ENCODE data around the gene OBI1.

OBI1 gene

DNA sequence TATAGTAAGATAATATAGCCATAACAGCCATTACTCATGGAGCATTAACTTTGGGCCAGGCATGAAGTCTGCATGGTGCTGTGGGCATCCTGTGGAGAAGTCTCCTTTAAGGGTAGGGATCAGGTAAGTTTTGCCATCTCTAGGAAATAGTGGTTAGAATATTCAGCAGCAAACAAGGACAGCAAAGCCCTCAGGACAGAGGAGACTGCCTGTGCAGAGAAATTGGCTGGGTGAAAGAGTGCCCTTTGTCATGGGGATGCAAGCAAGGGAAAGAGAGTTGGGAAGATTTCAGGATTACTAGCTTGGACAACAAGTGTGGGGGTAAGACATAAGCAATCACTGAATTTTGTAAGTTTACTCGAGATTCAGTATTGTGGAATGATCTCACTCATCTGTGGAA is 15.7 kb upstream of the OBI1 start:
- Histone ChIP-seq H3K4me3 (ENCODE audit: low read length in 2 of 2) (no peak overlapping the region), H3K9me3 (ENCODE audit: control insufficient read depth in 2 of 2, low read length in 2 of 2) (no peaks in the 10 kb centered on the region), H3K4me1 (ENCODE audit: control insufficient read depth in 2 of 2, insufficient read depth in 2 of 2, low read length in 2 of 2) (no peaks in the 10 kb centered on the region), H3K27ac (ENCODE audit: low read depth in 2 of 2, low read length in 2 of 2) (no peak overlapping the region), H3K27me3 (ENCODE audit: control insufficient read depth in 2 of 2, insufficient read depth in 2 of 2, low read length in 2 of 2) (peaks cover 7 to 13% of the 10 kb centered on the region in 2 donors), H3K9ac (ENCODE audit: low read depth in 1 of 2, low read length in 2 of 2) (no peak overlapping the region), H3K36me3 (ENCODE audit: control insufficient read depth in 2 of 2, insufficient read depth in 2 of 2, low read length in 2 of 2) (no peaks in the 10 kb centered on the region)

DNA sequence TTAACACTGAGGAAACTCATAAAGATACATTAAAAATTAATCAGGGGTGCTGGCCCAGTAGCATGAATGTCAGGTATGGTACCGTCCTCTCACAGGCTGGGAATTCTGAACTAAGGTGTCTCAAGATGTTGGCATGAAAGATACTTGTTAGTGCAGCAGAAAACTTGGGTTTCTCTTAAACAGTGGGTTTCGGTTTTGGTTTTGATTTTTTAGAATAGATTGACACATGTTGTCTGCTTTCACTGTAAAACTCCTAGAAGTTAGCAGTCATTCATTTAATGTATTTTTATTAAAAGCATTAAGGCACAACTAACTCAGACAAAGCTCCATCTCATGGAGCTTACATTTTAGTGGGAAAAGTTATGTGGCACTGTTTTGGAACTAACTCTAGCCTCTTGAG is 3.5 kb upstream of the OBI1 start:
- Histone ChIP-seq H3K4me3 (ENCODE audit: low read length in 2 of 2) (no peak overlapping the region), H3K9ac (ENCODE audit: low read depth in 1 of 2, low read length in 2 of 2) (no peak overlapping the region), H3K36me3 (ENCODE audit: control insufficient read depth in 2 of 2, insufficient read depth in 2 of 2, low read length in 2 of 2) (no peaks in the 10 kb centered on the region), H3K27ac (ENCODE audit: low read depth in 2 of 2, low read length in 2 of 2) (no peak overlapping the region), H3K4me1 (ENCODE audit: control insufficient read depth in 2 of 2, insufficient read depth in 2 of 2, low read length in 2 of 2) (peaks cover 8 to 12% of the 10 kb centered on the region in 2 donors), H3K9me3 (ENCODE audit: control insufficient read depth in 2 of 2, low read length in 2 of 2) (no peaks in the 10 kb centered on the region), H3K27me3 (ENCODE audit: control insufficient read depth in 2 of 2, insufficient read depth in 2 of 2, low read length in 2 of 2) (no peaks in the 10 kb centered on the region)

DNA sequence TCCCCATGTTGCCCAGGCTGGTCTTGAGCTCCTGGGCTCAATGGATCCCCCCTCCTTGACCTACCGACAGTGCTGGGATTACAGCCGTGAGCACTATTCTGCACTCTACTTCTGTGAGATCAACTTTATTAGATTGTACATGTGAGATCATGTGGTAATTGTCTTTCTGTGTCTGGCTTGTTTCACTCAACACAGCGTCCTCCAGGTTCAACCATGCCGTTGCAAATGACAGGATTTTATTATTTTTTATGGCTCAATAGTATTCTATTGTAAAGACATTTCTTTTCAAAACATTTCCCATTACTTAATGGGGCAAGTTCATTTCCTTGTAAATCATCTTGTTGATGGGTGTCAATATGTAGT is 1.5 kb upstream of the OBI1 start:
- H3K4me3 ChIP-seq (ENCODE audit: low read length in 2 of 2), result peak overlapping the region in 1 of 2 donors; percentile 91
- no peaks in the 10 kb centered on the region for H3K9me3 ChIP-seq (ENCODE audit: control insufficient read depth in 2 of 2, low read length in 2 of 2)
- no peaks in the 10 kb centered on the region for H3K36me3 ChIP-seq (ENCODE audit: control insufficient read depth in 2 of 2, insufficient read depth in 2 of 2, low read length in 2 of 2)
- H3K4me1 ChIP-seq (ENCODE audit: control insufficient read depth in 2 of 2, insufficient read depth in 2 of 2, low read length in 2 of 2), result peaks cover 8 to 12% of the 10 kb centered on the region in 2 donors
- H3K27me3 ChIP-seq (ENCODE audit: control insufficient read depth in 2 of 2, insufficient read depth in 2 of 2, low read length in 2 of 2), result no peaks in the 10 kb centered on the region
- H3K27ac ChIP-seq (ENCODE audit: low read depth in 2 of 2, low read length in 2 of 2), result no peak overlapping the region
- no peak overlapping the region for H3K9ac ChIP-seq (ENCODE audit: low read depth in 1 of 2, low read length in 2 of 2)

DNA sequence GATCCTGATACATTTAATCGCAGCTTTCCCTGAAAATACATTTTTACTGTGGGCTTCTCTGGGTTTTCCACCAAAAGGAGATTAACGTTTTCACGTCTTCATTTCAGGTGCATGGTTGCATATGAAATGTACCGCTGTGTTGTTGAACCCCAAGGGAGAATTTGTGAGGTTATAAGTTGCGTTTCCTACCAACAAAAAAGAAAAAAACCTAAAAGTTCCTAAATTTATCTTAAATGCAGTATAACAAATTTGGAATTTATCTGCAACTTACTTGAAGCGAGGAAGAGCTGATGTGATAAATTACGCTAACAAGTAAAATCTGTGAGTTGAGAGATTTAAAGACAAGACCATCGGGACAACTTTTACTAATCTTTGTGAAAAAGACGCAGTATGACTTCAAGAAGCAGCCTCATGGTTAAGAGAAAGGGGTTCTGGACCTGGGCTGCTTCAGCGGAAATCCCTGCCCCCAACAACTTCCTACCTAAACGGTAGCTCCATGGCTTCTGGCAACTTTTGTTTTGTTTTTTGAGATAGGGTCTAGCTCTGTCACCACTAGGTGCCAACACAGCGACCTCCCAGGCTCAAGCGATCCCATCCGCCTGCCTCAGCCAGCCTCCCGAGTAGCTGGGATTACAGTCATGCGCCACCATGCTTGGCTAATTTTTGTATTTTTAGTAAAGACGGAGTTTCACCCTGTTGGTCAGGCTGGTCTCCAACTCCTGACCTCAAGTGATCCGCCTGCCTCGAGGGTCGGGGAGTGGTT is 958 bp upstream of the OBI1 start:
- Histone ChIP-seq H3K9me3 (ENCODE audit: control insufficient read depth in 2 of 2, low read length in 2 of 2) (no peaks in the 10 kb centered on the region), H3K4me3 (ENCODE audit: low read length in 2 of 2) (peak overlapping the region; percentile 91 to 97), H3K27ac (ENCODE audit: low read depth in 2 of 2, low read length in 2 of 2) (no peak overlapping the region), H3K4me1 (ENCODE audit: control insufficient read depth in 2 of 2, insufficient read depth in 2 of 2, low read length in 2 of 2) (peaks cover 8 to 12% of the 10 kb centered on the region in 2 donors), H3K9ac (ENCODE audit: low read depth in 1 of 2, low read length in 2 of 2) (peak overlapping the region; percentile 17 to 91), H3K27me3 (ENCODE audit: control insufficient read depth in 2 of 2, insufficient read depth in 2 of 2, low read length in 2 of 2) (no peaks in the 10 kb centered on the region), H3K36me3 (ENCODE audit: control insufficient read depth in 2 of 2, insufficient read depth in 2 of 2, low read length in 2 of 2) (no peaks in the 10 kb centered on the region)

DNA sequence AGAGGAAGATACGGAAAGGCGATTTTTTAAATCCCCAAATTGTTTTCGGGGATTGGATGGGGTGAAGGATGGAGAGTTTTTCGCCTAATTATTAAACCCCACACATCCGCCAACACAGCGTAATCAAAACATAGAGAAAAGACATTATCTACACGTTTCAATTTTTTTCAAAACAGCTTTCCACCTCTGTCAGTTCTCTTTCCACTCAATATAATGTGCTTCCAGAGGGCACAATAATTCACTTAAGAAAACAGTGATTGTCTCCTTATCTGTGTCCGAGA is 435 bp upstream of the OBI1 start:
- no peaks in the 10 kb centered on the region for H3K36me3 ChIP-seq (ENCODE audit: control insufficient read depth in 2 of 2, insufficient read depth in 2 of 2, low read length in 2 of 2)
- H3K9me3 ChIP-seq (ENCODE audit: control insufficient read depth in 2 of 2, low read length in 2 of 2), result no peaks in the 10 kb centered on the region
- H3K27me3 ChIP-seq (ENCODE audit: control insufficient read depth in 2 of 2, insufficient read depth in 2 of 2, low read length in 2 of 2), result no peaks in the 10 kb centered on the region
- H3K4me3 ChIP-seq (ENCODE audit: low read length in 2 of 2), result peak overlapping the region; percentile 91 to 97
- H3K4me1 ChIP-seq (ENCODE audit: control insufficient read depth in 2 of 2, insufficient read depth in 2 of 2, low read length in 2 of 2), result peaks cover 8 to 10% of the 10 kb centered on the region in 2 donors
- H3K9ac ChIP-seq (ENCODE audit: low read depth in 1 of 2, low read length in 2 of 2), result peak overlapping the region; percentile 17 to 91
- H3K27ac ChIP-seq (ENCODE audit: low read depth in 2 of 2, low read length in 2 of 2), result no peak overlapping the region

DNA sequence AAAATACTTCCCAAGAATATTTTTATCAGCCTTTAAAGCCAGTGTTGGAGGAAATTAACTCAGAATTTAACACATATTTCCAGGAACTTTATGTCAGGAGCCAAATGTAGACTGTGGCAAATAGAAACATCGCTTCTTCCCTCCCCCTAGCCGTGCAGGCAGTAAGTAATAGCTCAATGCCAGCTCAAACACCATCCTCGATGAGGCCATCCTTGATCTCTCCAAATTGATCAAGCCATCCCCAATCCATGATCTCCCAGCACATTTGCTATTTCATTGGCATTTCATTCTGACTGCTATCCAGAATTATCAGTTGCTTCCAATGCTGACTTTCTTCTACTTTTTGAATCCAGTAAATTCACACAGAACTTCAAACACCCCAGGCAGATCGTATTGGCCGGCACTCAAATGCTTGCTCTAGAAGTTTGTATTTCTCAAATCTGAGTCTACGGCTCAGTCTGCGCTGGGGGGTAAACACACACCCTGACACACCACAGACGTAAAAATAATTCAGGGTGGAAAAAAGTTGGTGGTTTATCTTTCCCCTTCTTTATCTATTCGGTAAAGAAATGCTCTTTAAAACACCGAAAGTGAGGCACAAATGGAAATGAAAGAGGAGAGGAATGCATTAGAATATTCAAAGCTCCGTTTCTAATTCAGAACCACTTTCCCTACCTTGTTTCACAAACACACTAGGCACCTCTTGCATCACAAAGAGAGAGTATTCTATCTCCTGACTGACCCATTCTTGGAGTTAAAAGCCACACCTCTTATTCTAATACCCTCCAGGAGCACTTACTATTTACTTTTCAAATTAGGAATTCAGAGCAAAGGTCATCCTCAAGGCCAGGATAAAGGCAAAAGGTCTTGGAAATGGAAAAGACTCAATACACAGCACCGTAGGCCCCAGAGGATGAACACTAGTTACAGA is 991 bp downstream of the OBI1 start:
- H3K9ac ChIP-seq (ENCODE audit: low read depth in 1 of 2, low read length in 2 of 2), result peak overlapping the region; percentile 17 to 91
- H3K9me3 ChIP-seq (ENCODE audit: control insufficient read depth in 2 of 2, low read length in 2 of 2), result no peaks in the 10 kb centered on the region
- no peaks in the 10 kb centered on the region for H3K36me3 ChIP-seq (ENCODE audit: control insufficient read depth in 2 of 2, insufficient read depth in 2 of 2, low read length in 2 of 2)
- no peaks in the 10 kb centered on the region for H3K27me3 ChIP-seq (ENCODE audit: control insufficient read depth in 2 of 2, insufficient read depth in 2 of 2, low read length in 2 of 2)
- peak overlapping the region in 1 of 2 donors; percentile 77 for H3K27ac ChIP-seq (ENCODE audit: low read depth in 2 of 2, low read length in 2 of 2)
- H3K4me3 ChIP-seq (ENCODE audit: low read length in 2 of 2), result peak overlapping the region; percentile 91 to 97
- peaks cover 8 to 10% of the 10 kb centered on the region in 2 donors for H3K4me1 ChIP-seq (ENCODE audit: control insufficient read depth in 2 of 2, insufficient read depth in 2 of 2, low read length in 2 of 2)

DNA sequence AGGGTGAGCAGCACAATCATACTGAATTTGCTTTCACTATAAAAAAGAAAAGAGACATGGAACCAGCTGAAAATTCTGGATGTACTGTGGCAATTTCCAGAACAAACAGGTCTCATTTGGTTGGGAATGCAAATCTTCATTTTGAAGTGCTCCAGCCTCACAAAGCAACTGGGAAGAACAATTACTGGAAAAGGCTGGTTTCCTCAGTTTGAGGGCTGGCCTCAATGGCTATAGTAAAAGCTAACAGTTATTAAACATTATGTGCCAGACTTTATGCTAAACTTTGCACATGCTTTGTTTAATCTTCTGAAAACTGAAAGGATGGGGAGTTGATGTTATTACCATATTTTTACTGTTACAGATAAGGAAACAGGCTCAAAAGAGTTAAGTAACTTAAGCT is 3.0 kb downstream of the OBI1 start:
- H3K9ac ChIP-seq (ENCODE audit: low read depth in 1 of 2, low read length in 2 of 2), result no peak overlapping the region
- peaks cover 8 to 10% of the 10 kb centered on the region in 2 donors for H3K4me1 ChIP-seq (ENCODE audit: control insufficient read depth in 2 of 2, insufficient read depth in 2 of 2, low read length in 2 of 2)
- no peak overlapping the region for H3K27ac ChIP-seq (ENCODE audit: low read depth in 2 of 2, low read length in 2 of 2)
- no peaks in the 10 kb centered on the region for H3K27me3 ChIP-seq (ENCODE audit: control insufficient read depth in 2 of 2, insufficient read depth in 2 of 2, low read length in 2 of 2)
- no peaks in the 10 kb centered on the region for H3K36me3 ChIP-seq (ENCODE audit: control insufficient read depth in 2 of 2, insufficient read depth in 2 of 2, low read length in 2 of 2)
- no peak overlapping the region for H3K4me3 ChIP-seq (ENCODE audit: low read length in 2 of 2)
- H3K9me3 ChIP-seq (ENCODE audit: control insufficient read depth in 2 of 2, low read length in 2 of 2), result no peaks in the 10 kb centered on the region

DNA sequence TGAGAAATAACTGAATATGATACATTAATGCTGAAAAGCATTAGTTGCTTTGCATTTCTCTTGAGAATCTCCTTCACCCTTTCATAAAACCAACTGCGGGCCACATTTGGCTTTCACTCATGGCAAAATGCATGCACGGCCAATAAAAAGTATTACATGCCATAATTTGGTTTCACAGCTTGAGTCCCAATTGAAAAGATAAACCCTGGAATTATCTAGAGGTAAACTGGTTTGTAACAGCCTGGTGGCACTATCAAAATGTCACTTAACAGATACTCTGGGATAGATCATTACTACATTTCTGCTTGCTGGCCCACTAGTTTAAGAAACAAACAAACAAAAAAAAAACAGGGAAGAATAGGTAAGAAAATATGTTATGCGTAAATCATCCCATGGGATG is 3.9 kb downstream of the OBI1 start:
- H3K4me1 ChIP-seq (ENCODE audit: control insufficient read depth in 2 of 2, insufficient read depth in 2 of 2, low read length in 2 of 2), result peaks cover 8 to 10% of the 10 kb centered on the region in 2 donors

DNA sequence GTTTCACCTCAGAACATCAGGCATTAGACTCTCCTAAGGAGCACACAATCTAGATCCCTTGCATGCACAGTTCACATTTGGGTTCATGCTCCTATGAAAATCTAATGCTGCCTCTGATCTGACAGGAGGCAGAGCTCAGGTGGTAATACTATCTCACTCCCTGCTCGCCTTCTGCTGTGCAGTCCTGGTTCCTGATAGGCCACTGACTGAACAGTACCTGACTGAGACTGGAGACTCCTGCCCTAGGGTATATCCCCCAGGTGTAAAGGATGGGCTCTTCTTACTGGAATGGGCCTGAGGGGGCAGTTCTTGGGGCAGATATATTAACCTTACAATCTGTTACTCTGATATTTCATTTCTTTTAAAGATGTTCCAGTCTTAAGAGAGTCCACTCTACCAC is 6.3 kb downstream of the OBI1 start:
- Histone ChIP-seq H3K27me3 (ENCODE audit: control insufficient read depth in 2 of 2, insufficient read depth in 2 of 2, low read length in 2 of 2) (no peaks in the 10 kb centered on the region), H3K9me3 (ENCODE audit: control insufficient read depth in 2 of 2, low read length in 2 of 2) (no peaks in the 10 kb centered on the region), H3K9ac (ENCODE audit: low read depth in 1 of 2, low read length in 2 of 2) (no peak overlapping the region), H3K4me3 (ENCODE audit: low read length in 2 of 2) (no peak overlapping the region), H3K27ac (ENCODE audit: low read depth in 2 of 2, low read length in 2 of 2) (no peak overlapping the region), H3K4me1 (ENCODE audit: control insufficient read depth in 2 of 2, insufficient read depth in 2 of 2, low read length in 2 of 2) (peaks cover 1% of the 10 kb centered on the region in 2 donors), H3K36me3 (ENCODE audit: control insufficient read depth in 2 of 2, insufficient read depth in 2 of 2, low read length in 2 of 2) (no peaks in the 10 kb centered on the region)

More for the DNA sequence above, 3.9 kb downstream of the OBI1 start:
- H3K4me3 ChIP-seq (ENCODE audit: low read length in 2 of 2), result no peak overlapping the region
- H3K36me3 ChIP-seq (ENCODE audit: control insufficient read depth in 2 of 2, insufficient read depth in 2 of 2, low read length in 2 of 2), result no peaks in the 10 kb centered on the region
- H3K9me3 ChIP-seq (ENCODE audit: control insufficient read depth in 2 of 2, low read length in 2 of 2), result no peaks in the 10 kb centered on the region
- no peak overlapping the region for H3K9ac ChIP-seq (ENCODE audit: low read depth in 1 of 2, low read length in 2 of 2)
- H3K27ac ChIP-seq (ENCODE audit: low read depth in 2 of 2, low read length in 2 of 2), result no peak overlapping the region
- H3K27me3 ChIP-seq (ENCODE audit: control insufficient read depth in 2 of 2, insufficient read depth in 2 of 2, low read length in 2 of 2), result no peaks in the 10 kb centered on the region

GRCh38 chr13:78650717-78651083 is 8.3 kb downstream of the OBI1 start:
- Histone ChIP-seq H3K4me3 (ENCODE audit: low read length in 2 of 2) (no peak overlapping the region), H3K9ac (ENCODE audit: low read depth in 1 of 2, low read length in 2 of 2) (no peak overlapping the region), H3K4me1 (ENCODE audit: control insufficient read depth in 2 of 2, insufficient read depth in 2 of 2, low read length in 2 of 2) (peaks cover 0 to 2% of the 10 kb centered on the region in 2 donors), H3K27me3 (ENCODE audit: control insufficient read depth in 2 of 2, insufficient read depth in 2 of 2, low read length in 2 of 2) (no peaks in the 10 kb centered on the region), H3K9me3 (ENCODE audit: control insufficient read depth in 2 of 2, low read length in 2 of 2) (no peaks in the 10 kb centered on the region), H3K27ac (ENCODE audit: low read depth in 2 of 2, low read length in 2 of 2) (no peak overlapping the region), H3K36me3 (ENCODE audit: control insufficient read depth in 2 of 2, insufficient read depth in 2 of 2, low read length in 2 of 2) (no peaks in the 10 kb centered on the region)

Data from mucosa of rectum (tissue), 2 donors.